ENCODE results near the gene SLC2A11.

GRCh38 chr22:23913661-23914353 lies 56.1 kb downstream of the SLC2A11 start:
- TF ChIP-seq CTCF (IDR thresholded peaks at IDR 0.05; ENCODE audit: poor library complexity, severe bottlenecking) (no peak), EZH2 (IDR thresholded peaks at IDR 0.05; ENCODE audit: borderline replicate concordance, insufficient read depth, low read length, poor library complexity, severe bottlenecking) (no peak), SMC3 (conservative IDR thresholded peaks at IDR 0.05; ENCODE audit: poor library complexity) (peak; percentile 48), POLR2AphosphoS5 (IDR thresholded peaks at IDR 0.05) (peak; percentile 98)
